Measurements from ENCODE around the gene SKP1. TPM values are rescaled to one million over a fixed set of nuclear protein-coding genes. Genes with fewer than 3 reads are reported as not detected.

SKP1 gene
- total RNA-seq, 1 experiment from 2014 or later, result 245 TPM

DNA sequence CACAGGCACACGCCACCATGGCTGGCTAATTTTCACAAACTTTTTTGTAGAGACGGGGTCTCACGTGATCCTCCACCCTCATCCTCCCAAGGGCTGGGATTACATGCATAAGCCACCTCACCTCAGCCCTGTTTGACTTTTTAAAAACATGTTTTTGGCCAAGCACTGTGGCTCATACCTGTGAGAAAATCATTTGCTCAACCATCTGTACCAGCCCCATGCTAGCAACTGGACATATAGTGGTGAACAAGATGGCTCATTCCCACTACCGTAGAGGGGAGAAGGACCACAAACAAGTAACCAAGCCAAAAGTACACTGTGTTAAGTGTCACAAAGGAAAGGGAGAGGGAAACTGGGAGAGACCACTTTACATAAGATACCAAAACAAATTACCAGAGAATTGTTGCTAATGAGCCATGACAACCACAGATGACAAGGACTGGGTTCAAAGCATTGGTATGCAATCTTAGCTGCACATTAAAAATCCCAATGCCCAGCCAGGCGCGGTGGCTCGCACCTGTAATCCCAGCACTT is 29.9 kb upstream of the SKP1 start:
- ATAC-seq (no peak), DNase-seq (ENCODE audit: low read depth, low spot score) (no peak)
- ChIA-PET RAD21 (ENCODE audit: low non-redundant PET in 1 of 2, low total read pairs in 2 of 2, uncharacterized antibody in 2 of 2, unreplicated experiment in 2 of 2) (no interaction called here), CTCF (no interaction called here), POLR2A (interaction anchor here (2.0 kb wide), 1 partner anchor 19 kb away, joined by 5 read pairs; the partner anchor contains the start of gene PPP2CA)
- peaks cover 17 to 36% of the 10 kb centered on the region in 2 experiments for H3K36me3 ChIP-seq (ENCODE audit: control insufficient read depth in 1 of 2, insufficient read depth in 2 of 2, low read length in 2 of 2)
- H3K79me2 ChIP-seq (ENCODE audit: insufficient read depth, low read length), result peaks cover 100% of the 10 kb centered on the region
- H3K27ac ChIP-seq (ENCODE audit: low read depth, low read length), result no peak overlapping the region
- H3K9me3 ChIP-seq (ENCODE audit: control insufficient read depth in 1 of 2, insufficient read depth in 1 of 2, low read depth in 1 of 2, low read length in 2 of 2), result no peaks in the 10 kb centered on the region
- H3K4me1 ChIP-seq (ENCODE audit: control insufficient read depth in 1 of 2, insufficient read depth in 2 of 2, low read length in 2 of 2), result peaks cover under 1 to 6% of the 10 kb centered on the region in 2 experiments; a peak in 2 of 4 replicates
- no peaks in the 10 kb centered on the region for H3K9me2 ChIP-seq (ENCODE audit: insufficient read depth)
- no peak overlapping the region for H3K4me3 ChIP-seq (replicated peaks in 1 of 2; ENCODE audit: low read depth in 1 of 2, low read length in 2 of 2)
- no peak overlapping the region for H3K9ac ChIP-seq (ENCODE audit: low read length)
- TF ChIP-seq SIN3A (IDR thresholded peaks at IDR 0.05; ENCODE audit: low read depth), result no peak
- TF ChIP-seq YY1 (IDR thresholded peaks at IDR 0.05; ENCODE audit: extremely low read depth, insufficient replicate concordance, low read depth, low read length), result no peak
- TF ChIP-seq EGR1 (IDR thresholded peaks at IDR 0.05; ENCODE audit: low read depth), result no peak
- TF ChIP-seq EZH2 (IDR thresholded peaks at IDR 0.05), result no peak
- TF ChIP-seq CBX3 (IDR thresholded peaks at IDR 0.05; ENCODE audit: low read depth), result no peak
- TF ChIP-seq, protein P1, sequence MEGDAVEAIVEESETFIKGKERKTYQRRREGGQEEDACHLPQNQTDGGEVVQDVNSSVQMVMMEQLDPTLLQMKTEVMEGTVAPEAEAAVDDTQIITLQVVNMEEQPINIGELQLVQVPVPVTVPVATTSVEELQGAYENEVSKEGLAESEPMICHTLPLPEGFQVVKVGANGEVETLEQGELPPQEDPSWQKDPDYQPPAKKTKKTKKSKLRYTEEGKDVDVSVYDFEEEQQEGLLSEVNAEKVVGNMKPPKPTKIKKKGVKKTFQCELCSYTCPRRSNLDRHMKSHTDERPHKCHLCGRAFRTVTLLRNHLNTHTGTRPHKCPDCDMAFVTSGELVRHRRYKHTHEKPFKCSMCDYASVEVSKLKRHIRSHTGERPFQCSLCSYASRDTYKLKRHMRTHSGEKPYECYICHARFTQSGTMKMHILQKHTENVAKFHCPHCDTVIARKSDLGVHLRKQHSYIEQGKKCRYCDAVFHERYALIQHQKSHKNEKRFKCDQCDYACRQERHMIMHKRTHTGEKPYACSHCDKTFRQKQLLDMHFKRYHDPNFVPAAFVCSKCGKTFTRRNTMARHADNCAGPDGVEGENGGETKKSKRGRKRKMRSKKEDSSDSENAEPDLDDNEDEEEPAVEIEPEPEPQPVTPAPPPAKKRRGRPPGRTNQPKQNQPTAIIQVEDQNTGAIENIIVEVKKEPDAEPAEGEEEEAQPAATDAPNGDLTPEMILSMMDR (IDR thresholded peaks at IDR 0.05 in 2 of 3, conservative IDR thresholded peaks at IDR 0.05 in 1 of 3; ENCODE audit: borderline replicate concordance in 1 of 3, insufficient read depth in 1 of 3, low read depth in 2 of 3, low read length in 2 of 3), result no peak
- no peak for TF ChIP-seq REST (IDR thresholded peaks at IDR 0.05; ENCODE audit: low read depth)
- no peak for TF ChIP-seq SP1 (IDR thresholded peaks at IDR 0.05; ENCODE audit: low read depth)
- no peak for TF ChIP-seq FOSL1 (IDR thresholded peaks at IDR 0.05; ENCODE audit: low read depth)
- TF ChIP-seq ELF1 (IDR thresholded peaks at IDR 0.05; ENCODE audit: borderline replicate concordance, low read depth), result no peak
- TF ChIP-seq, protein P2, sequence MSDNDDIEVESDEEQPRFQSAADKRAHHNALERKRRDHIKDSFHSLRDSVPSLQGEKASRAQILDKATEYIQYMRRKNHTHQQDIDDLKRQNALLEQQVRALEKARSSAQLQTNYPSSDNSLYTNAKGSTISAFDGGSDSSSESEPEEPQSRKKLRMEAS (IDR thresholded peaks at IDR 0.05), result no peak
- no peak for TF ChIP-seq POLR2A (IDR thresholded peaks at IDR 0.05; ENCODE audit: borderline replicate concordance, extremely low read depth, insufficient read depth, insufficient read length)
- TF ChIP-seq EZH2phosphoT487 (IDR thresholded peaks at IDR 0.05; ENCODE audit: borderline replicate concordance), result no peak
- TF ChIP-seq JUND (IDR thresholded peaks at IDR 0.05), result no peak
- no peak for TF ChIP-seq ZNF274 (IDR thresholded peaks at IDR 0.05; ENCODE audit: low read depth, low read length)
- TF ChIP-seq RAD21 (IDR thresholded peaks at IDR 0.05; ENCODE audit: low read depth), result no peak
- TF ChIP-seq ATF3 (IDR thresholded peaks at IDR 0.05), result no peak
- no peak for TF ChIP-seq POLR2AphosphoS5 (IDR thresholded peaks at IDR 0.05; ENCODE audit: low read depth, low read length)
- no peak for TF ChIP-seq CEBPB (IDR thresholded peaks at IDR 0.05; ENCODE audit: low read depth)
- TF ChIP-seq TCF7L2 (IDR thresholded peaks at IDR 0.05; ENCODE audit: borderline replicate concordance, extremely low read depth, insufficient read depth, insufficient read length), result no peak
- intact Hi-C loops (cut with micrococcal nuclease), result no loop called here
- peaks cover 60% of the 10 kb centered on the region for H4K20me1 ChIP-seq (ENCODE audit: insufficient read depth)
- no peak overlapping the region for H2AFZ ChIP-seq (ENCODE audit: low read depth, low read length, poor library complexity, severe bottlenecking)
- no TSS peak for BruUV-seq (replicated peaks)
- no peak overlapping the region for H3K4me2 ChIP-seq (ENCODE audit: low read length)
- no peaks in the 10 kb centered on the region for H3K27me3 ChIP-seq (ENCODE audit: insufficient read depth, low read length)
